DND-41 (cell line): ENCODE measurements around the gene TRIM74.
"Not testable (repeated sequence)": the region's sequence is repeated elsewhere in the genome, so short reads cannot be mapped to it uniquely, and the experiment has no call there.

ENCODE experiments used
- EZH2 ChIP-seq: IDR thresholded peaks from 3 replicates; pipeline ENCODE4 v1.6.1; 2012; ENCODE audit warnings: borderline replicate concordance, low read depth, mild to moderate bottlenecking, moderate library complexity, low read length, inconsistent platforms; ENCODE audit not compliant: severe bottlenecking
- TF ChIP-seq, protein P1 (sequence below): IDR thresholded peaks from 2 replicates; pipeline ENCODE4 v1.5.1; 2012; ENCODE audit warnings: borderline replicate concordance, low read length, moderate library complexity, mild to moderate bottlenecking; ENCODE audit not compliant: poor library complexity, severe bottlenecking; ENCODE audit errors: extremely low read depth

DNA sequence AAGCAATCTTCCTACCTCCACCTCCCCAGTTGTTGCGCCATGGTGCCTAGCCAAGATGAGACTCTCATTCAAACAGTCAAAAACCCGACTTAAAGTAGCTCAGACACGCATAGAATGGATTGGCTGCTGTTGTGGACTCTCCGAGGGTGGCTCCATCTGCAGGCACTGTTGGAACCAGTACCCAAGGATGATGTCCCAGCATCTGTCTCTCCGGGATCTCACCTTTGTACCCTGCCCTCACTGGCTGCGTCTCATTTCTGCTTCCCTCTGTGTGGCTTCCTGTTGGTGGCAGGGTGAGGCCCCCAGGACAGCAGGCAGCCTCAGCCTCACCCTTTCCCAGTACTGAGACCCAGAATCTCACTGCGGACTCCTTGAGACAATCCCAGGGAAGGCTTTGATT, 5.5 kb upstream of the TRIM74 start:
- TF ChIP-seq, protein P1, sequence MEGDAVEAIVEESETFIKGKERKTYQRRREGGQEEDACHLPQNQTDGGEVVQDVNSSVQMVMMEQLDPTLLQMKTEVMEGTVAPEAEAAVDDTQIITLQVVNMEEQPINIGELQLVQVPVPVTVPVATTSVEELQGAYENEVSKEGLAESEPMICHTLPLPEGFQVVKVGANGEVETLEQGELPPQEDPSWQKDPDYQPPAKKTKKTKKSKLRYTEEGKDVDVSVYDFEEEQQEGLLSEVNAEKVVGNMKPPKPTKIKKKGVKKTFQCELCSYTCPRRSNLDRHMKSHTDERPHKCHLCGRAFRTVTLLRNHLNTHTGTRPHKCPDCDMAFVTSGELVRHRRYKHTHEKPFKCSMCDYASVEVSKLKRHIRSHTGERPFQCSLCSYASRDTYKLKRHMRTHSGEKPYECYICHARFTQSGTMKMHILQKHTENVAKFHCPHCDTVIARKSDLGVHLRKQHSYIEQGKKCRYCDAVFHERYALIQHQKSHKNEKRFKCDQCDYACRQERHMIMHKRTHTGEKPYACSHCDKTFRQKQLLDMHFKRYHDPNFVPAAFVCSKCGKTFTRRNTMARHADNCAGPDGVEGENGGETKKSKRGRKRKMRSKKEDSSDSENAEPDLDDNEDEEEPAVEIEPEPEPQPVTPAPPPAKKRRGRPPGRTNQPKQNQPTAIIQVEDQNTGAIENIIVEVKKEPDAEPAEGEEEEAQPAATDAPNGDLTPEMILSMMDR, result not testable (repeated sequence)
- TF ChIP-seq EZH2, result not testable (repeated sequence)
